GM19395 (cell line): ENCODE results near the gene SPINT3.

Experiments
- ATAC-seq: cut with Tn5 transposase; IDR thresholded peaks from one replicate; pipeline ENCODE4 v1.9.1; 2021; ENCODE audit warnings: mild to moderate bottlenecking, moderate library complexity; ENCODE audit not compliant: unreplicated experiment

Gene SPINT3

GRCh38 chr20:45515147-45515913 is at the start of gene SPINT3:
Gene SPINT3, minus strand, starts transcription at chr20:45515622. Its CDS starts 14 bp downstream, at chr20:45515608.
- no peak for ATAC-seq

- ATAC-seq = no peak
These were observed 49.4 kb upstream of the SPINT3 start for GRCh38 chr20:45564760-45565276.

GRCh38 chr20:45555198-45555597 is 39.8 kb upstream of the SPINT3 start:
- no peak for ATAC-seq

GRCh38 chr20:45552456-45552855 is 37.0 kb upstream of the SPINT3 start:
- ATAC-seq = no peak

GRCh38 chr20:45550765-45551164 is 35.3 kb upstream of the SPINT3 start:
- no peak for ATAC-seq

GRCh38 chr20:45548410-45548809 is 33.0 kb upstream of the SPINT3 start:
- ATAC-seq = no peak

GRCh38 chr20:45547206-45547770 is 31.9 kb upstream of the SPINT3 start, which contains the start of gene EPPIN:
Gene EPPIN, minus strand, starts transcription at chr20:45547401. Its CDS starts 44 bp downstream, at chr20:45547357.
- no peak for ATAC-seq

GRCh38 chr20:45545754-45546453 is 30.5 kb upstream of the SPINT3 start:
- no peak for ATAC-seq

- no peak for ATAC-seq
These were observed 29.9 kb upstream of the SPINT3 start for GRCh38 chr20:45545351-45545750.

GRCh38 chr20:45539382-45539781 is 24.0 kb upstream of the SPINT3 start, which contains the start of gene WFDC6:
Gene WFDC6, minus strand, starts transcription at chr20:45539482. Its CDS starts 75 bp downstream, at chr20:45539407.
- ATAC-seq = no peak

GRCh38 chr20:45538209-45538799 is 22.9 kb upstream of the SPINT3 start:
- ATAC-seq = no peak

GRCh38 chr20:45527294-45527693 is 11.9 kb upstream of the SPINT3 start:
- no peak for ATAC-seq

GRCh38 chr20:45523821-45524220 is 8.4 kb upstream of the SPINT3 start:
- ATAC-seq = no peak

- no peak for ATAC-seq
These were observed 2.9 kb upstream of the SPINT3 start for GRCh38 chr20:45518282-45518681.

- ATAC-seq = no peak
These were observed 5.1 kb downstream of the SPINT3 start for GRCh38 chr20:45510242-45510862.

GRCh38 chr20:45509091-45509490 is 6.3 kb downstream of the SPINT3 start:
- ATAC-seq = no peak

- ATAC-seq = no peak
These were observed 7.1 kb downstream of the SPINT3 start for GRCh38 chr20:45508068-45508886.

- peak; percentile 58 for ATAC-seq
These were observed 8.2 kb downstream of the SPINT3 start for GRCh38 chr20:45507011-45507820.

- no peak for ATAC-seq
These were observed 9.0 kb downstream of the SPINT3 start for GRCh38 chr20:45506398-45506797.
